AG10803 (cell line): ENCODE results near the gene CAPZB.
"Not testable (repeated sequence)": the region's sequence is repeated elsewhere in the genome, so short reads cannot be mapped to it uniquely, and the experiment has no call there.

Experiments used
- DNase-seq: peaks from one replicate; pipeline ENCODE4 v3.0.0; 2010; ENCODE audit warnings: low read depth
- H3K4me3 ChIP-seq: 2 replicates; pipeline ENCODE4 v1.5.1; 2011; ENCODE audit warnings: mild to moderate bottlenecking, low read length, control low read depth
- CTCF ChIP-seq: conservative IDR thresholded peaks from 2 replicates; pipeline ENCODE4 v1.5.1; 2011; ENCODE audit warnings: mild to moderate bottlenecking, low read length, control low read depth, inconsistent platforms

CAPZB gene

GRCh38 chr1:19512545-19512944, 27.2 kb upstream of the CAPZB start:
- no peak overlapping the region for H3K4me3 ChIP-seq
- TF ChIP-seq CTCF = no peak
- DNase-seq = peak; percentile 20

- no peak for DNase-seq
- H3K4me3 ChIP-seq = no peak overlapping the region
- no peak for TF ChIP-seq CTCF
Observed at GRCh38 chr1:19511116-19511515, 25.8 kb upstream of the CAPZB start.

GRCh38 chr1:19509647-19510046, 24.3 kb upstream of the CAPZB start:
- not testable (repeated sequence) for DNase-seq, H3K4me3 ChIP-seq

GRCh38 chr1:19507516-19507915, 22.2 kb upstream of the CAPZB start:
- no peak for DNase-seq
- no peak for TF ChIP-seq CTCF
- no peak overlapping the region for H3K4me3 ChIP-seq

- peak overlapping the region; percentile 18 for H3K4me3 ChIP-seq
- TF ChIP-seq CTCF = no peak
- no peak for DNase-seq
Observed at GRCh38 chr1:19505693-19506457, 20.5 kb upstream of the CAPZB start.

GRCh38 chr1:19504796-19505692, 19.7 kb upstream of the CAPZB start:
- DNase-seq = peak; percentile 49
- TF ChIP-seq CTCF = no peak
- H3K4me3 ChIP-seq = peak overlapping the region; percentile 18

- not testable (repeated sequence) for H3K4me3 ChIP-seq
Observed at GRCh38 chr1:19502284-19502683, 16.9 kb upstream of the CAPZB start.

GRCh38 chr1:19499887-19500286, 14.5 kb upstream of the CAPZB start:
- DNase-seq, H3K4me3 ChIP-seq: not testable (repeated sequence)

More at GRCh38 chr1:19502284-19502683, 16.9 kb upstream of the CAPZB start:
- DNase-seq = not testable (repeated sequence)

GRCh38 chr1:19497443-19497842, 12.1 kb upstream of the CAPZB start:
- H3K4me3 ChIP-seq, DNase-seq: not testable (repeated sequence)
